Naive thymus-derived CD8-positive, alpha-beta T cell (primary cell): ENCODE data around the gene TMEM185A. TPM values are rescaled to one million over a fixed set of nuclear protein-coding genes. Genes with fewer than 3 reads are reported as not detected.

Experiments
- polyA plus RNA-seq, 3 donors: library from polyadenylated mRNA; unstranded; fragments of 300-500 nt; fragmentation: Illumina TruSeq; gene quantifications; one replicate each; pipeline ENCODE4 v1.2.3, GENCODE V29; 2021
- total RNA-seq, 8 experiments: library from RNA in 2 of 8; stranded (reverse) in 2 of 8; gene quantifications; one replicate each; pipeline ENCODE4 v1.2.3 and lab custom pipeline; 2021 to 2026

Gene TMEM185A
- total and polyA plus RNA-seq, 5 experiments from 2014 or later, result 15.0 to 23.1 (median 22.1) TPM

Other genes with a start within 250 kb of the TMEM185A start
- 100 to 1,000 TPM; 151 to 164 TPM for gene IDS, start 126.5 kb downstream of the TMEM185A start, total RNA-seq
- 10 to 100 TPM; 65.4 to 98.4 (median 81.1) TPM for gene IDS, start 126.5 kb downstream of the TMEM185A start, polyA plus RNA-seq
- gene EOLA1, start 90.8 kb downstream of the TMEM185A start, total RNA-seq, result 10 to 100 TPM; 22.1 to 23.3 TPM
- gene EOLA1, start 90.8 kb downstream of the TMEM185A start, polyA plus RNA-seq, result 10 to 100 TPM; 24.4 to 35.3 (median 25.0) TPM
- not detected for gene HSFX3, start 81.9 kb downstream of the TMEM185A start, total RNA-seq
- not detected for gene HSFX3, start 81.9 kb downstream of the TMEM185A start, polyA plus RNA-seq
- not detected for gene MAGEA9B, start 44.3 kb downstream of the TMEM185A start, total RNA-seq
- not detected for gene MAGEA9B, start 44.3 kb downstream of the TMEM185A start, polyA plus RNA-seq
- 1 to 10 TPM; 1.2 to 2.1 TPM for gene HSFX2, start 36.5 kb downstream of the TMEM185A start, total RNA-seq
- gene HSFX2, start 36.5 kb downstream of the TMEM185A start, polyA plus RNA-seq, result under 1 TPM in 1 of 3 donors, not detected in 2; 0.18 TPM
- gene MAGEA11, start 80.3 kb upstream of the TMEM185A start, total RNA-seq, result not detected
- not detected for gene MAGEA11, start 80.3 kb upstream of the TMEM185A start, polyA plus RNA-seq
- gene HSFX1, start 142.3 kb upstream of the TMEM185A start, total RNA-seq, result 1 to 10 TPM in 1 of 2 experiments, under 1 TPM in 1; 0.62 to 1.4 TPM
- under 1 TPM in 2 of 3 donors, not detected in 1; 0.11 to 0.26 TPM for gene HSFX1, start 142.3 kb upstream of the TMEM185A start, polyA plus RNA-seq
- not detected for gene MAGEA9, start 150.1 kb upstream of the TMEM185A start, total RNA-seq
- gene MAGEA9, start 150.1 kb upstream of the TMEM185A start, polyA plus RNA-seq, result not detected
- gene MAGEA8, start 249.4 kb upstream of the TMEM185A start, total RNA-seq, result not detected
- gene MAGEA8, start 249.4 kb upstream of the TMEM185A start, polyA plus RNA-seq, result not detected